Kidney epithelial cell (primary cell): ENCODE measurements around the gene C2orf49. TPM values are rescaled to one million over a fixed set of nuclear protein-coding genes. Genes with fewer than 3 reads are reported as not detected.

Experiments
- DNase-seq: peaks from one replicate; pipeline ENCODE4 v3.0.0-alpha.2; 2010; ENCODE audit warnings: low read depth
- H3K27me3 ChIP-seq: 2 replicates; pipeline ENCODE4 v1.6.0; 2011; ENCODE audit warnings: low read length; ENCODE audit not compliant: control insufficient read depth, insufficient read depth
- H3K36me3 ChIP-seq: 2 replicates; pipeline ENCODE4 v1.5.1; 2011; ENCODE audit warnings: low read length; ENCODE audit not compliant: control insufficient read depth, insufficient read depth
- H3K4me3 ChIP-seq: 2 replicates; pipeline ENCODE4 v1.5.1; 2011; ENCODE audit warnings: low read depth, mild to moderate bottlenecking, control low read depth, low read length
- CTCF ChIP-seq: IDR thresholded peaks from 2 replicates; pipeline ENCODE4 v1.5.1; 2011; ENCODE audit warnings: mild to moderate bottlenecking, moderate library complexity, low read length, control low read depth, inconsistent platforms; ENCODE audit not compliant: insufficient read depth, poor library complexity, severe bottlenecking
- total RNA-seq: library from RNA; depleted of rRNA; stranded (reverse); fragments of >200 nt; gene quantifications from 2 replicates; pipeline ENCODE4 v1.2.3, GENCODE V29; 2015

C2orf49 gene
- total RNA-seq, 1 donor from 2014 or later: 29.5 TPM

GRCh38 chr2:105301646-105302045, 35.7 kb upstream of the C2orf49 start:
- Histone ChIP-seq H3K36me3 (no peaks in the 10 kb centered on the region), H3K27me3 (no peaks in the 10 kb centered on the region), H3K4me3 (no peak overlapping the region)
- no peak for DNase-seq
- no peak for TF ChIP-seq CTCF

- H3K4me3 ChIP-seq: no peak overlapping the region
- TF ChIP-seq CTCF: no peak
- no peak for DNase-seq
- peaks cover 1% of the 10 kb centered on the region for H3K36me3 ChIP-seq
- H3K27me3 ChIP-seq: no peaks in the 10 kb centered on the region
Observed at GRCh38 chr2:105307146-105307545, 30.2 kb upstream of the C2orf49 start.

- no peak for TF ChIP-seq CTCF
- Histone ChIP-seq H3K4me3 (no peak overlapping the region), H3K27me3 (no peaks in the 10 kb centered on the region), H3K36me3 (peaks cover 1% of the 10 kb centered on the region)
- no peak for DNase-seq
Observed at GRCh38 chr2:105307550-105307949, 29.8 kb upstream of the C2orf49 start.

- H3K27me3 ChIP-seq: no peaks in the 10 kb centered on the region
- no peak for DNase-seq
- H3K36me3 ChIP-seq: peaks cover 1% of the 10 kb centered on the region
- no peak overlapping the region for H3K4me3 ChIP-seq
- TF ChIP-seq CTCF: no peak
Observed at GRCh38 chr2:105307962-105308361, 29.4 kb upstream of the C2orf49 start.

- no peak overlapping the region for H3K4me3 ChIP-seq
- H3K27me3 ChIP-seq: no peaks in the 10 kb centered on the region
- TF ChIP-seq CTCF: no peak
- H3K36me3 ChIP-seq: peaks cover 1% of the 10 kb centered on the region
- DNase-seq: no peak
Observed at GRCh38 chr2:105308382-105309146, 28.8 kb upstream of the C2orf49 start.

GRCh38 chr2:105309147-105309545, 28.2 kb upstream of the C2orf49 start:
- TF ChIP-seq CTCF: no peak

More at GRCh38 chr2:105309147-105309545, 28.2 kb upstream of the C2orf49 start:
- no peak overlapping the region for H3K4me3 ChIP-seq
- no peak for DNase-seq
- H3K27me3 ChIP-seq: no peaks in the 10 kb centered on the region
- H3K36me3 ChIP-seq: peaks cover 1% of the 10 kb centered on the region
